GM23248 (cell line): Measurements from ENCODE around the gene STEAP3.

ENCODE experiments used
- EZH2 ChIP-seq: fragments of 200-600 bp; sonication (generic); IDR thresholded peaks from 2 replicates; pipeline ENCODE4 v1.6.1; 2018; ENCODE audit warnings: antibody characterized with exemption, mild to moderate bottlenecking; ENCODE audit not compliant: insufficient read depth, poor library complexity, severe bottlenecking
- EZH2phosphoT487 ChIP-seq: fragments of 200-600 bp; sonication (generic); IDR thresholded peaks from 2 replicates; pipeline ENCODE4 v1.6.1; 2018; ENCODE audit warnings: antibody characterized with exemption, moderate library complexity, mild to moderate bottlenecking, low read depth; ENCODE audit not compliant: insufficient read depth

- TF ChIP-seq EZH2 = no peak
- no peak for TF ChIP-seq EZH2phosphoT487
These were observed 9.1 kb upstream of the STEAP3 start for GRCh38 chr2:119214453-119215037.
